ENCODE results near the gene ATG4A. TPM values are rescaled to one million over a fixed set of nuclear protein-coding genes. Genes with fewer than 3 reads are reported as not detected.

ATG4A gene
- polyA plus RNA-seq, 3 donors: 6.6 to 16.8 (median 16.6) TPM

DNA sequence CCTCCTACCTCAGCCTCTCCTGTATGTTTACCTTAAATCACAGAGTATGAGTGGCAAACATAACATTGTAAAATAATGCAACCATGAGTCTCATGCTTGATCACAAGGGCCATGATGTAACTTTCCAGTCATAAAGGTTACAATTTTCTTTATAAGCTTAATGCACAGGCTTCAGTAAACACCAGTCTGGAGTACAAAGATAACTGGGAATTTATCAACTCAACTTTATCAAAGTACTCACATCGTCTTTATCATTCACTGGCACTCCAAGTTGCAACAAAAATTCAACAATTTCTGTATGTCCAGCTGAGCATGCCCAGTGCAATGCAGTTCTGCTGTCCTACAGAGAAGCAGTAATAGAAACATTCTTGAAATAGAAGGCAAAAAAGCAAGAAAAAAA, 3.1 kb upstream of the ATG4A start:
- Histone ChIP-seq H3K9ac (ENCODE audit: insufficient read depth, low read length, poor library complexity, severe bottlenecking) (no peak overlapping the region), H3K36me3 (replicated peaks in 1 of 2; ENCODE audit: control insufficient read depth in 1 of 2, insufficient read depth in 2 of 2, low read length in 2 of 2) (peaks cover 19 to 39% of the 10 kb centered on the region in 2 donors), H2AFZ (ENCODE audit: insufficient read depth, low read depth, low read length, poor library complexity, severe bottlenecking) (no peak overlapping the region), H3K27ac (ENCODE audit: low read depth in 1 of 2, low read length in 2 of 2) (no peak overlapping the region), H4K20me1 (ENCODE audit: insufficient read depth, low read length) (no peaks in the 10 kb centered on the region), H3K4me3 (replicated peaks in 1 of 3; ENCODE audit: low read depth in 2 of 3, low read length in 3 of 3) (no peak overlapping the region), H3K27me3 (ENCODE audit: control insufficient read depth in 2 of 2, insufficient read depth in 2 of 2, low read length in 2 of 2) (no peaks in the 10 kb centered on the region), H3K9me3 (replicated peaks in 1 of 2; ENCODE audit: control insufficient read depth in 1 of 2, insufficient read depth in 1 of 2, low read length in 2 of 2) (no peaks in the 10 kb centered on the region), H3K4me2 (replicated peaks; ENCODE audit: extremely low read depth, low read length, poor library complexity, severe bottlenecking) (no peak overlapping the region), H3K4me1 (ENCODE audit: control insufficient read depth in 1 of 2, insufficient read depth in 2 of 2, low read length in 2 of 2) (peaks cover 10 to 17% of the 10 kb centered on the region in 2 donors), H3K79me2 (ENCODE audit: insufficient read depth, low read length) (peaks cover 13% of the 10 kb centered on the region)
- no peaks in the 10 kb centered on the region for H3K9me3 Mint-ChIP-seq
- peaks cover 3% of the 10 kb centered on the region for H3K4me1 Mint-ChIP-seq
- no CpG with 5 or more reads among the region's 1 CpG for WGBS (ENCODE audit: insufficient coverage)
- no peak for DNase-seq
- peaks cover 0 to 5% (median 0%) of the 10 kb centered on the region in 3 donors for H3K27me3 Mint-ChIP-seq (ENCODE audit: low read depth in 3 of 3)
- no peak for TF ChIP-seq CTCF (IDR thresholded peaks at IDR 0.05)
- H3K4me3 Mint-ChIP-seq: no peak overlapping the region
- H3K27ac Mint-ChIP-seq: peak overlapping the region in 2 of 7 donors; percentile 27 to 30
- intact Hi-C loops (cut with micrococcal nuclease): no loop called here
- H3K36me3 Mint-ChIP-seq: peaks cover 19 to 26% of the 10 kb centered on the region in 2 donors

GRCh38 chrX:108090491-108091263, 901 bp upstream of the ATG4A start:
- intact Hi-C loops (cut with micrococcal nuclease): no loop called here

More at GRCh38 chrX:108090491-108091263, 901 bp upstream of the ATG4A start:
- no peak for TF ChIP-seq CTCF (IDR thresholded peaks at IDR 0.05)
- Histone ChIP-seq H2AFZ (ENCODE audit: insufficient read depth, low read depth, low read length, poor library complexity, severe bottlenecking) (peak overlapping the region; percentile 84), H3K36me3 (replicated peaks in 1 of 2; ENCODE audit: control insufficient read depth in 1 of 2, insufficient read depth in 2 of 2, low read length in 2 of 2) (peaks cover 8 to 24% of the 10 kb centered on the region in 2 donors), H3K9me3 (replicated peaks in 1 of 2; ENCODE audit: control insufficient read depth in 1 of 2, insufficient read depth in 1 of 2, low read length in 2 of 2) (no peaks in the 10 kb centered on the region), H3K4me2 (replicated peaks; ENCODE audit: extremely low read depth, low read length, poor library complexity, severe bottlenecking) (peak overlapping the region; percentile 70), H3K27ac (ENCODE audit: low read depth in 1 of 2, low read length in 2 of 2) (peak overlapping the region; percentile 82 to 87), H4K20me1 (ENCODE audit: insufficient read depth, low read length) (no peaks in the 10 kb centered on the region), H3K79me2 (ENCODE audit: insufficient read depth, low read length) (peaks cover 13% of the 10 kb centered on the region), H3K9ac (ENCODE audit: insufficient read depth, low read length, poor library complexity, severe bottlenecking) (peak overlapping the region; percentile 73), H3K4me3 (replicated peaks in 1 of 3; ENCODE audit: low read depth in 2 of 3, low read length in 3 of 3) (peak overlapping the region; percentile 50 to 81 (median 76)), H3K27me3 (ENCODE audit: control insufficient read depth in 2 of 2, insufficient read depth in 2 of 2, low read length in 2 of 2) (no peaks in the 10 kb centered on the region), H3K4me1 (ENCODE audit: control insufficient read depth in 1 of 2, insufficient read depth in 2 of 2, low read length in 2 of 2) (peaks cover 10 to 17% of the 10 kb centered on the region in 2 donors)
- peaks cover 9 to 14% of the 10 kb centered on the region in 2 donors for H3K36me3 Mint-ChIP-seq
- no peaks in the 10 kb centered on the region for H3K9me3 Mint-ChIP-seq
- no peak overlapping the region for H3K27ac Mint-ChIP-seq
- WGBS (ENCODE audit: insufficient coverage): 0% methylated on average over 6 of the region's 20 CpGs
- H3K4me3 Mint-ChIP-seq: no peak overlapping the region
- H3K4me1 Mint-ChIP-seq: peaks cover 5% of the 10 kb centered on the region
- no peak for DNase-seq
- peaks cover 0 to 5% (median 0%) of the 10 kb centered on the region in 3 donors for H3K27me3 Mint-ChIP-seq (ENCODE audit: low read depth in 3 of 3)

Data from CD14-positive monocyte (primary cell).